ENCODE results near the gene GPR143. TPM values are rescaled to one million over a fixed set of nuclear protein-coding genes. Genes with fewer than 3 reads are reported as not detected.

The GPR143 gene
- total RNA-seq, 2 donors from 2014 or later: not detected

GRCh38 chrX:9737363-9737762, 28.3 kb downstream of the GPR143 start:
- DNase-seq (ENCODE audit: low spot score in 2 of 2) (no peak), ATAC-seq (no peak)
- Mint-ChIP-seq H3K9me3 (no peaks in the 10 kb centered on the region), H3K36me3 (no peaks in the 10 kb centered on the region), H3K27ac (no peak overlapping the region)

GRCh38 chrX:9730752-9731151, 34.9 kb downstream of the GPR143 start:
- peaks cover 6 to 11% of the 10 kb centered on the region in 2 donors for H3K9me3 Mint-ChIP-seq
- H3K27ac Mint-ChIP-seq: no peak overlapping the region
- peaks cover 16% of the 10 kb centered on the region in 2 donors for H3K36me3 Mint-ChIP-seq
- DNase-seq (ENCODE audit: low spot score in 2 of 2) (no peak), ATAC-seq (peak; percentile 33 to 64)

GRCh38 chrX:9730078-9730477, 35.6 kb downstream of the GPR143 start:
- Mint-ChIP-seq H3K27ac (no peak overlapping the region), H3K36me3 (peaks cover 16% of the 10 kb centered on the region in 2 donors), H3K9me3 (peaks cover 6 to 11% of the 10 kb centered on the region in 2 donors)
- DNase-seq (ENCODE audit: low spot score in 2 of 2) (no peak), ATAC-seq (no peak)

- ATAC-seq: no peak
- Mint-ChIP-seq H3K36me3 (peaks cover 16% of the 10 kb centered on the region in 2 donors), H3K27ac (no peak overlapping the region), H3K9me3 (peaks cover 6 to 16% of the 10 kb centered on the region in 2 donors)
- no peak for DNase-seq (ENCODE audit: low spot score in 2 of 2)
Observed at GRCh38 chrX:9729171-9729885, 36.3 kb downstream of the GPR143 start.

GRCh38 chrX:9728261-9728660, 37.4 kb downstream of the GPR143 start:
- no peak for ATAC-seq
- H3K9me3 Mint-ChIP-seq: peaks cover 6 to 16% of the 10 kb centered on the region in 2 donors

GRCh38 chrX:9724711-9725110, 40.9 kb downstream of the GPR143 start:
- Mint-ChIP-seq H3K9me3 (peaks cover 10 to 21% of the 10 kb centered on the region in 2 donors), H3K36me3 (peaks cover 35 to 47% of the 10 kb centered on the region in 2 donors), H3K27ac (no peak overlapping the region)
- no peak for ATAC-seq
- no peak for DNase-seq (ENCODE audit: low spot score in 2 of 2)

More at GRCh38 chrX:9728261-9728660, 37.4 kb downstream of the GPR143 start:
- DNase-seq (ENCODE audit: low spot score in 2 of 2): no peak
- H3K36me3 Mint-ChIP-seq: peaks cover 16 to 19% of the 10 kb centered on the region in 2 donors
- no peak overlapping the region for H3K27ac Mint-ChIP-seq

GRCh38 chrX:9717376-9717775, 48.3 kb downstream of the GPR143 start:
- ATAC-seq: no peak

GRCh38 chrX:9710332-9710731, 55.3 kb downstream of the GPR143 start:
- no peaks in the 10 kb centered on the region for H3K36me3 Mint-ChIP-seq
- H3K27ac Mint-ChIP-seq: no peak overlapping the region
- no peaks in the 10 kb centered on the region for H3K9me3 Mint-ChIP-seq
- ATAC-seq (no peak), DNase-seq (ENCODE audit: low spot score in 2 of 2) (no peak)

More at GRCh38 chrX:9717376-9717775, 48.3 kb downstream of the GPR143 start:
- Mint-ChIP-seq H3K9me3 (peaks cover 4 to 8% of the 10 kb centered on the region in 2 donors), H3K27ac (no peak overlapping the region), H3K36me3 (peaks cover 38 to 41% of the 10 kb centered on the region in 2 donors)
- no peak for DNase-seq (ENCODE audit: low spot score in 2 of 2)

- ATAC-seq: peak; percentile 73 to 84
- DNase-seq (ENCODE audit: low spot score in 2 of 2): peak; percentile 58 to 73
- Mint-ChIP-seq H3K9me3 (no peaks in the 10 kb centered on the region), H3K27ac (no peak overlapping the region), H3K36me3 (peaks cover 4 to 9% of the 10 kb centered on the region in 2 donors)
Observed at GRCh38 chrX:9708923-9709553, 56.6 kb downstream of the GPR143 start.

- no peak for ATAC-seq
- Mint-ChIP-seq H3K9me3 (no peaks in the 10 kb centered on the region), H3K27ac (no peak overlapping the region), H3K36me3 (peaks cover 7 to 14% of the 10 kb centered on the region in 2 donors)
- no peak for DNase-seq (ENCODE audit: low spot score in 2 of 2)
Observed at GRCh38 chrX:9708086-9708485, 57.6 kb downstream of the GPR143 start.

- H3K36me3 Mint-ChIP-seq: peaks cover 7 to 19% of the 10 kb centered on the region in 2 donors
- no peak for DNase-seq (ENCODE audit: low spot score in 2 of 2)
- no peak for ATAC-seq
- no peak overlapping the region for H3K27ac Mint-ChIP-seq
- H3K9me3 Mint-ChIP-seq: no peaks in the 10 kb centered on the region
Observed at GRCh38 chrX:9707306-9708033, 58.2 kb downstream of the GPR143 start.

- ATAC-seq (no peak), DNase-seq (ENCODE audit: low spot score in 2 of 2) (no peak)
- no peaks in the 10 kb centered on the region for H3K9me3 Mint-ChIP-seq
- H3K27ac Mint-ChIP-seq: no peak overlapping the region
- peaks cover 7 to 20% of the 10 kb centered on the region in 2 donors for H3K36me3 Mint-ChIP-seq
Observed at GRCh38 chrX:9706421-9706820, 59.2 kb downstream of the GPR143 start.

- Mint-ChIP-seq H3K36me3 (peaks cover 7 to 23% of the 10 kb centered on the region in 2 donors), H3K9me3 (no peaks in the 10 kb centered on the region), H3K27ac (no peak overlapping the region)
- ATAC-seq (no peak), DNase-seq (ENCODE audit: low spot score in 2 of 2) (no peak)
Observed at GRCh38 chrX:9704876-9705465, 60.7 kb downstream of the GPR143 start.

GRCh38 chrX:9703406-9703805, 62.2 kb downstream of the GPR143 start:
- H3K27ac Mint-ChIP-seq: no peak overlapping the region
- no peak for ATAC-seq
- DNase-seq (ENCODE audit: low spot score in 2 of 2): no peak
- H3K9me3 Mint-ChIP-seq: no peaks in the 10 kb centered on the region
- peaks cover 7 to 27% of the 10 kb centered on the region in 2 donors for H3K36me3 Mint-ChIP-seq

GRCh38 chrX:9701790-9702189, 63.9 kb downstream of the GPR143 start:
- ATAC-seq: no peak
- Mint-ChIP-seq H3K27ac (no peak overlapping the region), H3K36me3 (peaks cover 7 to 27% of the 10 kb centered on the region in 2 donors), H3K9me3 (no peaks in the 10 kb centered on the region)
- DNase-seq (ENCODE audit: low spot score in 2 of 2): no peak

- DNase-seq (ENCODE audit: low spot score in 2 of 2): no peak
- no peaks in the 10 kb centered on the region for H3K9me3 Mint-ChIP-seq
- peaks cover 7 to 27% of the 10 kb centered on the region in 2 donors for H3K36me3 Mint-ChIP-seq
- H3K27ac Mint-ChIP-seq: no peak overlapping the region
- no peak for ATAC-seq
Observed at GRCh38 chrX:9700555-9700954, 65.1 kb downstream of the GPR143 start.

- ATAC-seq: no peak
- no peak for DNase-seq (ENCODE audit: low spot score in 2 of 2)
- Mint-ChIP-seq H3K9me3 (no peaks in the 10 kb centered on the region), H3K36me3 (peaks cover 0 to 16% of the 10 kb centered on the region in 2 donors), H3K27ac (no peak overlapping the region)
Observed at GRCh38 chrX:9698576-9698975, 67.1 kb downstream of the GPR143 start.
